ENCODE results near the gene GRK4. TPM values are rescaled to one million over a fixed set of nuclear protein-coding genes. Genes with fewer than 3 reads are reported as not detected.
"Not testable (repeated sequence)": the region's sequence is repeated elsewhere in the genome, so short reads cannot be mapped to it uniquely, and the experiment has no call there.

The GRK4 gene
- total RNA-seq, 5 donors from 2014 or later (not counting 1 experiment from before 2014, with no cell fraction given) = 1.8 to 4.8 (median 2.5) TPM

DNA sequence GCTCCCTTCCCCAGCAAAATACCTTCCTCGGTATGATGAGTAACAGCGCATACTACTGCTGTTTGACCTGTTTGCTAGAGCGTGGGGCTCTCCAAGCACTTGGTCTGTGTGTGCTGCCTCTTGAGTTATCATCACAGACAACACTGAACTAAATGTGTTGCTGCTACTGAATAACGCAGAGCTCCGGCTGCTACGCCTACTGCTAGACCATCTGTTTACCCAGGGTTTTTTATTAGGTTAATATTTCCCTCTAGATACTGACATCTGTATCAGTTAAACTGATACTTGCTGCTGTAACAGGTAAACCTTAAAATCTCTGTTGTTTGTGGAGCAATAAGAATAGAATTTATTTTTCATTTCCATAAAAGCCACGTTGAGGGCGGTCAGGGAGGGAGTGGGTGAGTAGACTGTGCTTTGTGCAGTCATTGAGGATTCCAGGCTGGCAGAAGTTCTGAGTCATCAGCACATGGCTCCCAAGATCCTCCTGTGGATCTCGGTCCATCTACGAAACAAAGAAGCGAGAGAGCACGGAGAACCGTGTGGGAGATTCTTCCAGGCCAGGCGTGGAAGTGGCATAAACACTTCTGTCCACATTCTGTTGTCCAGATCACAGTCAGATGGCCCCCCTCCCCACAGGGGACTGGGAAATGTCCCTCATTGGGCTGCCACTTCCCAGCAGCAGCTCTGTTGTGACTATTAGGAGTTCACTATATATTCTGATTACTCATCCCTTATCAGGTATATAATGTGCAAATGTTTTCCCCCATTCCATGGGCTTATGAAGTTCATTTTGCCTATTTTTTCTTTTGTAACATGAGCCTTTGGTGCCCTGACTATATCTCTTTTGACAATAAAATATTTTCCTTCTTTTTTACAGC lies 14.1 kb downstream of the GRK4 start:
- Histone ChIP-seq H3K4me3 (ENCODE audit: control insufficient read depth in 1 of 2, extremely low read depth in 1 of 2, low read length in 1 of 2) (no peak overlapping the region), H3K27ac (ENCODE audit: low read length) (no peak overlapping the region), H3K36me3 (ENCODE audit: control insufficient read depth in 2 of 2, extremely low read depth in 1 of 2, insufficient read depth in 1 of 2, low read length in 1 of 2) (no peaks in the 10 kb centered on the region), H3K27me3 (replicated peaks in 1 of 2; ENCODE audit: control insufficient read depth in 2 of 2, extremely low read depth in 1 of 2, insufficient read depth in 2 of 2, low read length in 1 of 2) (peaks cover 0 to 4% of the 10 kb centered on the region in 2 experiments), H3K9me3 (no peaks in the 10 kb centered on the region), H3K4me1 (ENCODE audit: control insufficient read depth in 1 of 2, extremely low read depth in 1 of 2, insufficient read depth in 2 of 2, low read length in 2 of 2) (peaks cover 0 to 2% of the 10 kb centered on the region in 2 experiments)
- CTCF ChIA-PET = interaction anchor here in 1 of 2 donors (0.5 to 2.3 kb wide), 7 partner anchors 11 to 546 kb away, joined by 3 to 8 read pairs (median 4); partner anchors contain the start of genes GRK4 and NOP14
- Mint-ChIP-seq H3K9me3 (peaks cover 0 to 3% (median 3%) of the 10 kb centered on the region in 3 donors), H3K36me3 (no peaks in the 10 kb centered on the region), H3K27ac (no peak overlapping the region), H3K4me3 (no peak overlapping the region), H3K4me1 (peaks cover 0 to 4% (median 2%) of the 10 kb centered on the region in 3 donors), H3K27me3 (peaks cover 0 to 4% of the 10 kb centered on the region in 2 donors)
- DNase-seq = no peak
- WGBS (ENCODE audit: insufficient coverage) = 90% methylated on average over 2 of the region's 14 CpGs
- POLR2A ChIA-PET = interaction anchor here in 1 of 2 donors (0.6 kb wide), 1 partner anchor 62 kb away, joined by 3 read pairs; no protein-coding TSS in a partner anchor
- no peak for ATAC-seq (replicated peaks in 1 of 4)

- no peaks in the 10 kb centered on the region for H3K36me3 Mint-ChIP-seq
- H3K27me3 ChIP-seq (replicated peaks in 1 of 2; ENCODE audit: control insufficient read depth in 2 of 2, extremely low read depth in 1 of 2, insufficient read depth in 2 of 2, low read length in 1 of 2) = peaks cover 0 to 6% of the 10 kb centered on the region in 2 experiments
- ChIA-PET CTCF (interaction anchor here in 1 of 2 donors (0.6 kb wide), 1 partner anchor 28 kb away, joined by 5 read pairs; no protein-coding TSS in a partner anchor), POLR2A (interaction anchor here in 1 of 2 donors (0.6 kb wide), 1 partner anchor 569 kb away, joined by 3 read pairs; no protein-coding TSS in a partner anchor)
- no peaks in the 10 kb centered on the region for H3K36me3 ChIP-seq (ENCODE audit: control insufficient read depth in 2 of 2, extremely low read depth in 1 of 2, insufficient read depth in 1 of 2, low read length in 1 of 2)
- no peak overlapping the region for H3K27ac Mint-ChIP-seq
- no peak overlapping the region for H3K27ac ChIP-seq (ENCODE audit: low read length)
- H3K4me3 Mint-ChIP-seq = no peak overlapping the region
- H3K9me3 ChIP-seq = no peaks in the 10 kb centered on the region
- no peak for DNase-seq
- peaks cover 0 to 4% (median 2%) of the 10 kb centered on the region in 3 donors for H3K4me1 Mint-ChIP-seq
- H3K4me1 ChIP-seq (ENCODE audit: control insufficient read depth in 1 of 2, extremely low read depth in 1 of 2, insufficient read depth in 2 of 2, low read length in 2 of 2) = peaks cover 0 to 2% of the 10 kb centered on the region in 2 experiments
- H3K9me3 Mint-ChIP-seq = peaks cover 0 to 3% (median 3%) of the 10 kb centered on the region in 3 donors
- ATAC-seq (replicated peaks in 1 of 4) = no peak
- H3K4me3 ChIP-seq (ENCODE audit: control insufficient read depth in 1 of 2, extremely low read depth in 1 of 2, low read length in 1 of 2) = peak overlapping the region in 1 of 2 donors; percentile 18
- WGBS (ENCODE audit: insufficient coverage) = 67% methylated on average over 2 of the region's 4 CpGs
- H3K27me3 Mint-ChIP-seq = peaks cover 0 to 2% of the 10 kb centered on the region in 2 donors
These were observed 18.0 kb downstream of the GRK4 start for GRCh38 chr4:2981256-2981819.

GRCh38 chr4:2982012-2982411 lies 18.6 kb downstream of the GRK4 start:
- H3K4me3 ChIP-seq (ENCODE audit: control insufficient read depth in 1 of 2, extremely low read depth in 1 of 2, low read length in 1 of 2) = no peak overlapping the region
- WGBS (ENCODE audit: insufficient coverage) = 82% methylated on average over 1 of the region's 4 CpGs
- peaks cover 0 to 6% of the 10 kb centered on the region in 2 experiments for H3K27me3 ChIP-seq (replicated peaks in 1 of 2; ENCODE audit: control insufficient read depth in 2 of 2, extremely low read depth in 1 of 2, insufficient read depth in 2 of 2, low read length in 1 of 2)
- no peak overlapping the region for H3K4me3 Mint-ChIP-seq
- DNase-seq (no peak), ATAC-seq (replicated peaks in 1 of 4) (no peak)
- CTCF ChIA-PET = no interaction called here
- no peak overlapping the region for H3K27ac Mint-ChIP-seq
- POLR2A ChIA-PET = no interaction called here
- no peaks in the 10 kb centered on the region for H3K36me3 Mint-ChIP-seq
- peaks cover 0 to 3% (median 3%) of the 10 kb centered on the region in 3 donors for H3K9me3 Mint-ChIP-seq
- no peaks in the 10 kb centered on the region for H3K9me3 ChIP-seq
- H3K27ac ChIP-seq (ENCODE audit: low read length) = no peak overlapping the region
- H3K36me3 ChIP-seq (ENCODE audit: control insufficient read depth in 2 of 2, extremely low read depth in 1 of 2, insufficient read depth in 1 of 2, low read length in 1 of 2) = no peaks in the 10 kb centered on the region
- peaks cover 0 to 2% of the 10 kb centered on the region in 2 experiments for H3K4me1 ChIP-seq (ENCODE audit: control insufficient read depth in 1 of 2, extremely low read depth in 1 of 2, insufficient read depth in 2 of 2, low read length in 2 of 2)
- peaks cover 0 to 4% (median 2%) of the 10 kb centered on the region in 3 donors for H3K4me1 Mint-ChIP-seq
- peaks cover 0 to 2% of the 10 kb centered on the region in 2 donors for H3K27me3 Mint-ChIP-seq

GRCh38 chr4:2983715-2984114 lies 20.3 kb downstream of the GRK4 start:
- H3K4me1 Mint-ChIP-seq; ATAC-seq (replicated peaks in 1 of 4); DNase-seq; H3K9me3 Mint-ChIP-seq; H3K9me3 ChIP-seq; H3K27ac Mint-ChIP-seq; H3K36me3 Mint-ChIP-seq; H3K27ac ChIP-seq (ENCODE audit: low read length); H3K27me3 Mint-ChIP-seq; POLR2A ChIA-PET; H3K4me3 Mint-ChIP-seq; H3K36me3 ChIP-seq (ENCODE audit: control insufficient read depth in 2 of 2, extremely low read depth in 1 of 2, insufficient read depth in 1 of 2, low read length in 1 of 2); CTCF ChIA-PET; H3K4me1 ChIP-seq (ENCODE audit: control insufficient read depth in 1 of 2, extremely low read depth in 1 of 2, insufficient read depth in 2 of 2, low read length in 2 of 2); H3K4me3 ChIP-seq (ENCODE audit: control insufficient read depth in 1 of 2, extremely low read depth in 1 of 2, low read length in 1 of 2); H3K27me3 ChIP-seq (replicated peaks in 1 of 2; ENCODE audit: control insufficient read depth in 2 of 2, extremely low read depth in 1 of 2, insufficient read depth in 2 of 2, low read length in 1 of 2): not testable (repeated sequence)
- WGBS (ENCODE audit: insufficient coverage) = no CpG with 5 or more reads among the region's 7 CpGs

- no peak for ATAC-seq (replicated peaks in 1 of 4)
- Mint-ChIP-seq H3K4me1 (no peaks in the 10 kb centered on the region), H3K36me3 (no peaks in the 10 kb centered on the region), H3K27me3 (peaks cover 0 to 10% of the 10 kb centered on the region in 2 donors), H3K4me3 (no peak overlapping the region), H3K27ac (no peak overlapping the region), H3K9me3 (no peaks in the 10 kb centered on the region)
- Histone ChIP-seq H3K36me3 (ENCODE audit: control insufficient read depth in 2 of 2, extremely low read depth in 1 of 2, insufficient read depth in 1 of 2, low read length in 1 of 2) (no peaks in the 10 kb centered on the region), H3K27me3 (replicated peaks in 1 of 2; ENCODE audit: control insufficient read depth in 2 of 2, extremely low read depth in 1 of 2, insufficient read depth in 2 of 2, low read length in 1 of 2) (peaks cover 0 to 6% of the 10 kb centered on the region in 2 experiments), H3K9me3 (no peaks in the 10 kb centered on the region), H3K4me1 (ENCODE audit: control insufficient read depth in 1 of 2, extremely low read depth in 1 of 2, insufficient read depth in 2 of 2, low read length in 2 of 2) (no peaks in the 10 kb centered on the region), H3K27ac (ENCODE audit: low read length) (no peak overlapping the region), H3K4me3 (ENCODE audit: control insufficient read depth in 1 of 2, extremely low read depth in 1 of 2, low read length in 1 of 2) (no peak overlapping the region)
- DNase-seq = no peak
- WGBS (ENCODE audit: insufficient coverage) = 88% methylated on average over 1 of the region's 4 CpGs
- POLR2A ChIA-PET = interaction anchor here (0.6 to 0.7 kb wide), 3 partner anchors 37 to 143 kb away, joined by 3 to 9 read pairs (median 3); no protein-coding TSS in a partner anchor
- CTCF ChIA-PET = no interaction called here
These were observed 27.9 kb downstream of the GRK4 start for GRCh38 chr4:2991243-2991642.

DNA sequence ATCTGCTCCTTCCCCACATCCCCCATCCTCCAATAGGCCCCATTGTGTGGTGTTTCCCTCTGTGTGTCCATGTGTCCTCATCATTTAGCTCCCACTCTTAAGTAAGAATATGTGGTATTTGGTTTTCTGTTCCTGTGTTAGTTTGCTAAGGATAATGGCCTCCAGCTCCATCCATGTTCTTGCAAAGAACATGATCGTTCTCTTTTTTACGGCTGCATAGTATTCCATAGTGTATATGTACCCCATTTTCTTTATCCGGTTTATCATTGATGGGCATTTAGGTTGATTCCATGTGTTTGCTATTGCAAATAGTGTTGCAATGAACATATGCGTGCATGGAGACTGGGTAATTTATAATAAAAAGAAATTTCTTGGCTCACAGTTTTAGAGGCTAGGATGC lies 31.5 kb downstream of the GRK4 start:
- Mint-ChIP-seq H3K9me3 (no peaks in the 10 kb centered on the region), H3K4me3 (no peak overlapping the region), H3K36me3 (no peaks in the 10 kb centered on the region), H3K4me1 (no peaks in the 10 kb centered on the region), H3K27me3 (peaks cover 0 to 9% of the 10 kb centered on the region in 2 donors), H3K27ac (no peak overlapping the region)
- Histone ChIP-seq H3K9me3 (no peaks in the 10 kb centered on the region), H3K27ac (ENCODE audit: low read length) (no peak overlapping the region), H3K36me3 (ENCODE audit: control insufficient read depth in 2 of 2, extremely low read depth in 1 of 2, insufficient read depth in 1 of 2, low read length in 1 of 2) (no peaks in the 10 kb centered on the region), H3K27me3 (replicated peaks in 1 of 2; ENCODE audit: control insufficient read depth in 2 of 2, extremely low read depth in 1 of 2, insufficient read depth in 2 of 2, low read length in 1 of 2) (peaks cover 0 to 3% of the 10 kb centered on the region in 2 experiments), H3K4me1 (ENCODE audit: control insufficient read depth in 1 of 2, extremely low read depth in 1 of 2, insufficient read depth in 2 of 2, low read length in 2 of 2) (no peaks in the 10 kb centered on the region), H3K4me3 (ENCODE audit: control insufficient read depth in 1 of 2, extremely low read depth in 1 of 2, low read length in 1 of 2) (no peak overlapping the region)
- 90% methylated on average over 1 of the region's 4 CpGs for WGBS (ENCODE audit: insufficient coverage)
- ChIA-PET CTCF (interaction anchor here in 1 of 2 donors (0.6 kb wide), 1 partner anchor 16 kb away, joined by 4 read pairs; no protein-coding TSS in a partner anchor), POLR2A (no interaction called here)
- ATAC-seq (replicated peaks in 1 of 4) = no peak
- no peak for DNase-seq
